ENCODE data around the gene NLRP6.
"Not testable (repeated sequence)": the region's sequence is repeated elsewhere in the genome, so short reads cannot be mapped to it uniquely, and the experiment has no call there.

Gene NLRP6

GRCh38 chr11:236774-237767 is 41.1 kb upstream of the NLRP6 start, which contains the start of gene PSMD13:
TSS of gene PSMD13 (plus strand) at chr11:236976. CDS start at chr11:237050, 74 bp downstream.
- peak; percentile 96 for DNase-seq (ENCODE audit: low spot score)
- no peak for TF ChIP-seq CTCF (IDR thresholded peaks at IDR 0.05; ENCODE audit: borderline replicate concordance, control extremely low read depth, extremely low read depth, insufficient read depth, missing control alignments)
- in situ Hi-C loops (cut with MboI; ENCODE audit: low sequenced_read_pairs, unreplicated experiment): no loop called here

- DNase-seq (ENCODE audit: low spot score); in situ Hi-C loops (cut with MboI; ENCODE audit: low sequenced_read_pairs, unreplicated experiment): not testable (repeated sequence)
Measured at GRCh38 chr11:238346-238745, 39.9 kb upstream of the NLRP6 start.

- in situ Hi-C loops (cut with MboI; ENCODE audit: low sequenced_read_pairs, unreplicated experiment): loop anchor here (10.0 kb wide), 1 partner anchor 124 kb away; the partner anchor contains the start of gene B4GALNT4
- no peak for TF ChIP-seq CTCF (IDR thresholded peaks at IDR 0.05; ENCODE audit: borderline replicate concordance, control extremely low read depth, extremely low read depth, insufficient read depth, missing control alignments)
- DNase-seq (ENCODE audit: low spot score): no peak
Measured at GRCh38 chr11:240315-240714, 37.9 kb upstream of the NLRP6 start.

GRCh38 chr11:241634-242033 is 36.6 kb upstream of the NLRP6 start:
- no peak for TF ChIP-seq CTCF (IDR thresholded peaks at IDR 0.05; ENCODE audit: borderline replicate concordance, control extremely low read depth, extremely low read depth, insufficient read depth, missing control alignments)
- no peak for DNase-seq (ENCODE audit: low spot score)
- in situ Hi-C loops (cut with MboI; ENCODE audit: low sequenced_read_pairs, unreplicated experiment): loop anchor here (10.0 kb wide), 1 partner anchor 123 kb away; the partner anchor contains the start of gene B4GALNT4

GRCh38 chr11:244376-244775 is 33.8 kb upstream of the NLRP6 start:
- in situ Hi-C loops (cut with MboI; ENCODE audit: low sequenced_read_pairs, unreplicated experiment): loop anchor here (10.0 kb wide), 1 partner anchor 120 kb away; the partner anchor contains the start of gene B4GALNT4
- no peak for TF ChIP-seq CTCF (IDR thresholded peaks at IDR 0.05; ENCODE audit: borderline replicate concordance, control extremely low read depth, extremely low read depth, insufficient read depth, missing control alignments)
- DNase-seq (ENCODE audit: low spot score): no peak

- TF ChIP-seq CTCF (IDR thresholded peaks at IDR 0.05; ENCODE audit: borderline replicate concordance, control extremely low read depth, extremely low read depth, insufficient read depth, missing control alignments): no peak
- no peak for DNase-seq (ENCODE audit: low spot score)
- in situ Hi-C loops (cut with MboI; ENCODE audit: low sequenced_read_pairs, unreplicated experiment): loop anchor here (10.0 kb wide), 1 partner anchor 116 kb away; the partner anchor contains the start of gene B4GALNT4
Measured at GRCh38 chr11:249062-249461, 29.1 kb upstream of the NLRP6 start.

- in situ Hi-C loops (cut with MboI; ENCODE audit: low sequenced_read_pairs, unreplicated experiment): no loop called here
- DNase-seq (ENCODE audit: low spot score): no peak
- no peak for TF ChIP-seq CTCF (IDR thresholded peaks at IDR 0.05; ENCODE audit: borderline replicate concordance, control extremely low read depth, extremely low read depth, insufficient read depth, missing control alignments)
Measured at GRCh38 chr11:250274-250673, 27.9 kb upstream of the NLRP6 start.

All from GM13976 (cell line).